ENCODE data around the gene ZMAT3. TPM values are rescaled to one million over a fixed set of nuclear protein-coding genes. Genes with fewer than 3 reads are reported as not detected.

ZMAT3 gene
- total and polyA plus RNA-seq, 2 of the 8 experiments (the other 6 are each of a cell fraction or from before 2014, with no cell fraction given), result 5.0 to 9.2 TPM

- H3K23me2 ChIP-seq (ENCODE audit: low read depth, low read length), result no peaks in the 10 kb centered on the region
- no peak overlapping the region for H3K4me2 ChIP-seq (ENCODE audit: insufficient read depth in 1 of 2, low read depth in 2 of 2, low read length in 2 of 2)
- no peaks in the 10 kb centered on the region; a peak in 1 of 4 replicates for H3K79me2 ChIP-seq (ENCODE audit: control insufficient read depth in 1 of 2, insufficient read depth in 2 of 2, low read length in 2 of 2)
- no peak overlapping the region for H2BK5ac ChIP-seq (ENCODE audit: low read depth, low read length)
- no peaks in the 10 kb centered on the region for H3K9me3 ChIP-seq (ENCODE audit: insufficient read depth in 2 of 2, low read depth in 1 of 2, low read length in 1 of 2)
- H2BK120ac ChIP-seq (replicated peaks; ENCODE audit: low read depth, low read length), result no peak overlapping the region
- H3K56ac ChIP-seq (replicated peaks; ENCODE audit: insufficient read length, low read depth, low read length), result no peak overlapping the region
- no peaks in the 10 kb centered on the region for H3K27me3 ChIP-seq (replicated peaks in 1 of 4; ENCODE audit: control insufficient read depth in 3 of 4, extremely low read depth in 1 of 4, insufficient read depth in 3 of 4, low read length in 3 of 4)
- H3K9ac ChIP-seq (replicated peaks in 1 of 4; ENCODE audit: extremely low read depth in 1 of 4, low read depth in 3 of 4, low read length in 3 of 4), result no peak overlapping the region
- no peak overlapping the region; the same call in 1 of the 2 replicates for H2AFZ ChIP-seq (ENCODE audit: low read length)
- H4K91ac ChIP-seq (replicated peaks; ENCODE audit: insufficient read length, low read length), result no peak overlapping the region
- FAIRE-seq (no peak), DNase-seq (ENCODE audit: low read depth in 1 of 2, low spot score in 2 of 2) (no peak)
- no peak overlapping the region for H2BK15ac ChIP-seq (ENCODE audit: low read length)
- no peak overlapping the region for H3K27ac ChIP-seq (ENCODE audit: low read depth, low read length)
- no peak overlapping the region for H2BK12ac ChIP-seq (ENCODE audit: low read depth, low read length)
- no peak overlapping the region for H4K8ac ChIP-seq (ENCODE audit: extremely low read depth, insufficient read depth, low read length)
- ChIA-PET POLR2A (ENCODE audit: partially characterized antibody) (interaction anchor here (1.6 kb wide), 1 partner anchor 11 kb away, joined by 4 read pairs; no protein-coding TSS in a partner anchor), CTCF (ENCODE audit: partially characterized antibody) (interaction anchor here (0.9 to 1.6 kb wide), 4 partner anchors 23 to 234 kb away, joined by 3 to 4 read pairs (median 3); no protein-coding TSS in a partner anchor)
- no peak overlapping the region for H2BK20ac ChIP-seq (ENCODE audit: low read length)
- H4K5ac ChIP-seq (ENCODE audit: insufficient read length, low read depth, low read length), result no peak overlapping the region
- no peak overlapping the region for H3K18ac ChIP-seq (ENCODE audit: extremely low read depth, low read length)
- H3K4me3 ChIP-seq (ENCODE audit: extremely low read depth in 1 of 4, insufficient read depth in 2 of 4, low read depth in 3 of 4, low read length in 4 of 4), result no peak overlapping the region
- H3K36me3 ChIP-seq (ENCODE audit: control insufficient read depth in 2 of 4, insufficient read depth in 4 of 4, low read length in 3 of 4), result no peaks in the 10 kb centered on the region
- 93% methylated on average over 12 of the region's 12 CpGs; no CpG with 5 or more reads in 1 of the 2 experiments for WGBS, 2 experiments (ENCODE audit: extremely low coverage in 1 of 2, insufficient coverage in 1 of 2, insufficient read length in 1 of 2, insufficient replicate concordance in 2 of 2, low coverage in 1 of 2, low lambda C conversion rate in 2 of 2, missing lambda C conversion rate in 1 of 2)
- H3K4ac ChIP-seq (replicated peaks; ENCODE audit: insufficient read length, low read depth, low read length), result no peak overlapping the region
- no peak overlapping the region for H3K14ac ChIP-seq (ENCODE audit: insufficient read length)
- H2AK5ac ChIP-seq (ENCODE audit: low read depth, low read length), result no peak overlapping the region
- no peak overlapping the region for H3K23ac ChIP-seq (ENCODE audit: insufficient read length)
- H3K4me1 ChIP-seq (replicated peaks in 1 of 4; ENCODE audit: control insufficient read depth in 3 of 4, insufficient read depth in 4 of 4, low read length in 3 of 4), result peaks cover 0 to 6% (median 0%) of the 10 kb centered on the region in 4 experiments; a peak in 2 of 7 replicates
- H3K79me1 ChIP-seq (ENCODE audit: low read depth, low read length), result no peaks in the 10 kb centered on the region; the same call in 1 of the 2 replicates
- H4K20me1 ChIP-seq (replicated peaks in 1 of 2; ENCODE audit: control insufficient read depth in 1 of 2, insufficient read depth in 2 of 2, low read length in 2 of 2), result no peaks in the 10 kb centered on the region
- TF ChIP-seq ASH2L (IDR thresholded peaks at IDR 0.05; ENCODE audit: low read length), result no peak
- no peak for TF ChIP-seq POLR2AphosphoS5 (IDR thresholded peaks at IDR 0.05; ENCODE audit: low read depth, low read length)
- TF ChIP-seq NRF1 (IDR thresholded peaks at IDR 0.05; ENCODE audit: low read depth, low read length), result no peak
- no peak for TF ChIP-seq GTF2F1 (IDR thresholded peaks at IDR 0.05; ENCODE audit: borderline replicate concordance, low read depth, low read length)
- no peak for TF ChIP-seq EP300 (IDR thresholded peaks at IDR 0.05; ENCODE audit: borderline replicate concordance in 1 of 2, low read depth in 2 of 2, low read length in 2 of 2)
- no peak for TF ChIP-seq BACH1 (IDR thresholded peaks at IDR 0.05; ENCODE audit: low read length)
- no peak for TF ChIP-seq EGR1 (IDR thresholded peaks at IDR 0.05; ENCODE audit: borderline replicate concordance, low read depth, low read length)
- TF ChIP-seq CBX5 (IDR thresholded peaks at IDR 0.05; ENCODE audit: low read depth, low read length), result no peak
- TF ChIP-seq JUND (IDR thresholded peaks at IDR 0.05; ENCODE audit: low read length), result no peak
- no peak for TF ChIP-seq CHD2 (IDR thresholded peaks at IDR 0.05; ENCODE audit: low read length)
- no peak for TF ChIP-seq CTCF (IDR thresholded peaks at IDR 0.05; ENCODE audit: control extremely low read depth in 1 of 3, insufficient read depth in 1 of 3, low read depth in 1 of 3, low read length in 3 of 3)
These were observed 33.3 kb downstream of the ZMAT3 start for GRCh38 chr3:179038216-179038898.
